Measurements from ENCODE around the gene NLE1. TPM values are rescaled to one million over a fixed set of nuclear protein-coding genes. Genes with fewer than 3 reads are reported as not detected.
"Not testable (repeated sequence)": the region's sequence is repeated elsewhere in the genome, so short reads cannot be mapped to it uniquely, and the experiment has no call there.

Gene NLE1
- total RNA-seq, 2 donors from 2014 or later: 29.2 to 73.1 TPM

DNA sequence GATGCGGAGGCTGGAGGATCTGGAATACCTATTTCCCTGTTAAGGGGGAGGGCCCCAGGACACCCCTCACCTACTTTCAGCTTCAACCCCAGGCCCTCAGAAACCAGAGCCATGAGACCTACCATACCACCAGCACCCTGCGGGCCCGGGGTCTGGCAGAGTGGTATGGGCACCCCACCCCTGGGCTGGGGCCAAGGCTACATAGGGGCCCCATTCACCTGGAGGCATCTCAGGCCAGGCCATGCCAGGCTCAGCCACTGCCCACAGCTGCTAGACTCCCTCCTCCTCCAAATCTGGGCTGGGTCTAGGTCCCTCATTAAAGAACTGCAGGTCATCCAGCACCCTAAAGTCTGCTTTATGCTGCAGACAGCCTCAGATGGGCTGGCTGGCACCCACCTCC, 11.7 kb downstream of the NLE1 start:
- Mint-ChIP-seq H3K4me1 (ENCODE audit: low read depth in 2 of 2) (no peaks in the 10 kb centered on the region), H3K4me3 (no peak overlapping the region)

DNA sequence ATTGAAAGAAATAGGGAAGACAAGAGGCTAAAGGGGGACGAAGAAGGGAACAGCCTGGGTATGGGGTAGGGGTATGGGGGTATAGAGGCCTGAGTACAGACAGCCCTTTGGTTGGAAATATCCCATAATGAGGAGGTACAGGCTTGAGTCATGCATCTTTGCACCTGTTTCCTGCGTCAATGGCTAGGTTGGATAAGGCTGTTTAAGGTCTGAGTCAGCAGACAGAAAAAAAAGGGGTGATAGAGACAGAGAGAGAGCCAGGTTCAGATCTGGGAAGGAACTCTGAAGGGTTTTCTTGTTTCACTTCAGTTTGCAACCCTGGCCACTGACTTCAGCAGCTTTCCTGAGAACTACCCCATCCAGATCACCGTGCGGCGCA, 12.1 kb downstream of the NLE1 start:
- H3K27ac Mint-ChIP-seq: no peak overlapping the region

More for the DNA sequence above, 11.7 kb downstream of the NLE1 start:
- ATAC-seq: no peak
- peak; percentile 26 for DNase-seq (ENCODE audit: low spot score)
- peaks cover 11% of the 10 kb centered on the region for H3K36me3 Mint-ChIP-seq
- H3K27ac Mint-ChIP-seq: no peak overlapping the region
- H3K9me3 Mint-ChIP-seq: no peaks in the 10 kb centered on the region
- H3K27me3 Mint-ChIP-seq: no peaks in the 10 kb centered on the region

DNA sequence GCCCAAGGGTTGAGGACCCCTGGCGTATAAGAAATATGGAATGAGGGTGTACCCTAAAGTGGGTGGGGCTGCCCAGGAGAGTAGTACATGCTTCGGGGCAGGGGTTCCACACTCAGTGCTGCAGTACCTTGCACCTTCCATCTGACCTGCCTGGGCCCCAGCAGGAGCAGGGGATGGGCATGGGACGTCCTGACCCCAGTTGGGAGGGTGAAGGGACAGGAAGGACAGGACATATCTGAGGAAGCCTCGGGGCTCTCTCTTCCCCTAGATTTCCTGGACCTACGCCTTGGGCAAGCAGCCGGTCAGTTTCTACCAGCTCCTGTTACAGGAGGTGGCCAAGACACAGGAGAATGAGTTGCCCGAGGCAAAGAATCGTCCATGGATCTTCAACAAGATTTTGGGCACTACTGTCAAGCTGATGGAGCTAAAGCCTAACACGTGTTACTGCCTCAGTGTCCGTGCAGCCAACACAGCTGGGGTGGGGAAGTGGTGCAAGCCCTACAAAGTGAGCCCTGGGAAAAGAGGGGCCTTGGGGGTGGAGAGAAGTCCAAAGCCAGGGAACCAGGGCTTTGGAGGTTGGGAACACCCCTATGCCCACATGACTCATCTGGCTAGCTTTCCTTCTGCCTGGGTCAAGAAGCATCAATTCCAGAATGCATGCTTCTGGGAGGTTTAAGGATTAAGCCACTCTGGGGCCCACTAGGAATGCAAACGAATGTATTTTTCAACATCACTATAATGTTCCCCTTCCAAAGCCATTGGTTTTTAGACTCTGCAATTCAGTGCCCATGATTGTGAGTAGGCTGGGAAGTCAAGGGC, 12.7 kb downstream of the NLE1 start:
- no peak overlapping the region for H3K4me3 Mint-ChIP-seq
- peaks cover 9% of the 10 kb centered on the region for H3K36me3 Mint-ChIP-seq
- no peaks in the 10 kb centered on the region for H3K27me3 Mint-ChIP-seq
- no peaks in the 10 kb centered on the region for H3K4me1 Mint-ChIP-seq (ENCODE audit: low read depth in 2 of 2)
- ATAC-seq (peak in 1 of 2 donors; percentile 25), DNase-seq (ENCODE audit: low spot score) (peak; percentile 54)
- no peak overlapping the region for H3K27ac Mint-ChIP-seq
- H3K9me3 Mint-ChIP-seq: no peaks in the 10 kb centered on the region

More for the DNA sequence above, 12.1 kb downstream of the NLE1 start:
- Mint-ChIP-seq H3K36me3 (peaks cover 10% of the 10 kb centered on the region), H3K4me1 (ENCODE audit: low read depth in 2 of 2) (no peaks in the 10 kb centered on the region), H3K4me3 (no peak overlapping the region), H3K9me3 (no peaks in the 10 kb centered on the region), H3K27me3 (no peaks in the 10 kb centered on the region)
- DNase-seq (ENCODE audit: low spot score) (peak; percentile 32), ATAC-seq (no peak)

DNA sequence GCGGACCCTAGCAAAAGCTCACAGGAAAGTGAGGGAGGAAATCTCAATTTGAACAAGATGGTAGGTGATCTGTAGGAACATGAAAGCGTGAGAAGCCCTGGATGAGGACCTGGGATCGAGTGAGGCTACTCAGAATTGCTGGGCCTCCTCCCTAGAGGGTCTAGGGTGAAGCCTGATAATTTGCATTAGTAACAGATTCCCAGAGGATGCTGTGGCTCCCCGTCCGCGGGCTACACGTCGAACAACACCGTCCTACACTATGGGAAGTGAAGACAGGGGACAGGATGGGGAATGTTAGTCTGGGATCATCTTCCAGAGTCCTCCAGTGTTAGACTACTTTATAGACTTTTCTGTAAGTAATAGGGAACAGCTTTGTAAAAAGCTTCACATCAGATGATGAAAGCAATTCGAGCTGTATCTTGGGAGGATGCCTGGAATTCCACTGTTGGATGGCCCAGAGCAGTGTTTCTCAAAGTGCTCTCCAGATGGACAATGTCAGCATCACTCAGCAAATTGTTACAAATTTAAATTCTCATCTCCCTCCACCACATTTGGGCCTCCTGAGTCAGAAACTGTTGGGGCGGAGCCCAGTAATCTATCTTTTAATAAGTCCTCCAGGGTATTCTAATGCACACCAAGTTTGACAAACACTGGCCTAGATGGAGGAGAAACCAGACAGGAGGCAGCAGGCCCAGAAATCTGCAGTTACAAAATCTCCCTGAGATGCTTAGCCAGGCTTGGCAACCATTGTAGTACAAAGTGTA, 14.2 kb downstream of the NLE1 start:
- H3K4me1 Mint-ChIP-seq (ENCODE audit: low read depth in 2 of 2): no peaks in the 10 kb centered on the region
- ATAC-seq (no peak), DNase-seq (ENCODE audit: low spot score) (peak; percentile 38)
- H3K36me3 Mint-ChIP-seq: no peaks in the 10 kb centered on the region
- H3K27me3 Mint-ChIP-seq: no peaks in the 10 kb centered on the region
- no peak overlapping the region for H3K4me3 Mint-ChIP-seq
- no peaks in the 10 kb centered on the region for H3K9me3 Mint-ChIP-seq
- no peak overlapping the region for H3K27ac Mint-ChIP-seq

DNA sequence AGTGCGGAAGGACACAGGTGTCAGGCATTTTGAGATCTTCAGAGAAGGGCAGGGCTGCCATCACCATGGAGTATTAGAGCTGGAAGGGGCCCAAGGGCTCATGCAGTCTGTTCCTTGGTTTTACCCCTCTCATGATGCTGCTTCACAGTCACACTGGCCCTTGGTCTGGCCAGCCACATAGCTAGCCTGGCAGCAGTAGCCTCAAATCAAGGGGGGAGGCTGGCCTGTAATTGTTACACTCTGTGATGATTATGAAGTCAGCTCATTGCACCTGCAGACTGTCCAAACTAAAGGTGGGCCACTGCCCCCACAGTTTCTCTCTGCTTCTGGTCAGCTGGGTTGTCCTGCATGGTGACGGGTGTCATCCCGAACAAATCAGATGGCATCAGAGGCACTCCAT, 20.8 kb downstream of the NLE1 start, which contains the start of gene FNDC8:
FNDC8 (plus strand) TSS at position 301 of the 400 bp plus-strand sequence; CDS start at position 380, 79 bp downstream.
- Mint-ChIP-seq H3K36me3 (no peaks in the 10 kb centered on the region), H3K4me3 (no peak within 1 kb of the TSS), H3K27ac (no peak within 1 kb of the TSS), H3K4me1 (ENCODE audit: low read depth in 2 of 2) (peaks cover 21 to 23% of the 10 kb centered on the region in 2 donors), H3K27me3 (no peaks in the 10 kb centered on the region), H3K9me3 (no peaks in the 10 kb centered on the region)
- DNase-seq (ENCODE audit: low spot score): peak; percentile 54
- ATAC-seq: no peak

DNA sequence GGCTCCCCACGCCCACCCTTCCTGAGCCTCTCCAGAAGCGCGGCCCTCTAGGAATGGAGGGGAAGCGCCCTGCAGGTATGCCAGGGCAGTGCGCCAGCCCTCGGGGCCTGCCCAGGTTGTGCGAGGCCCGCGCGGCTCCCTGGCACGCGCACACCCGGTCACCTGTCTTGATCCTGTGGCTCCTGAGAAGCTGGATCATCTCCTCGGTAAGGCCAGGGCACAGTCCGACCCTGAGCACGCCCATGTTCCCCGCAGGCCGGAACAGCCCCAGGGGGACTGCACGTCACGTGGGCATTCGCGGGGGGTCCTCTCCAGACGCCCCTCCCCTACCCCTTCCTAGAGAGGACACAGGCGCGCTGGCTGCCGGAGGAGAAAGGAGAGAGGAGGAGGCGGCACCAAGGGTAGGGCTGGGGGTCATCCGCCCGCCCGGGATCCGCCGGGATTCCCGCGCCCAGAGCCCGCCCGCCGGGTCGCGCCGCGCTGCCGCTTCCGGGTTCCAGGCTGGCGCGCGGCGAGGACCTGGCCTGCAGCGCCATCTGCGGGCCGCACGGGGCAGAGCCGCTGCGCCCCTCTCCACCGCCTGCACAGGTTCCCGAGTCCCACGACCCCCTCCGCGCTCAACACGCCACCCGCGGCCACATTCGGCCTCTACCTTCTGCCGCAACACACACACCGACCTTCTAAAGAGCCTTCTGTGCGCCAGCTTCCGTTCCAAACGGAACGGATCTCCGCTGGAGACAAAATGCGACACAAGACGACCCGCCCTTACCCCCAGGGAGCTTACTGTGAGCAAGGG, 22.5 kb downstream of the NLE1 start, which contains the start of gene RAD51D:
RAD51D (minus strand) TSS at position 491 of the 796 bp plus-strand sequence; CDS start at position 244, 247 bp downstream.
- Mint-ChIP-seq H3K27me3 (no peaks in the 10 kb centered on the region), H3K4me1 (ENCODE audit: low read depth in 2 of 2) (peaks cover 21 to 33% of the 10 kb centered on the region in 2 donors), H3K9me3 (no peaks in the 10 kb centered on the region), H3K4me3 (peak within 1 kb of the TSS; percentile 88), H3K36me3 (no peaks in the 10 kb centered on the region), H3K27ac (peak within 1 kb of the TSS; percentile 64 to 94)
- ATAC-seq: peak; percentile 96
- DNase-seq (ENCODE audit: low spot score): peak; percentile 83

DNA sequence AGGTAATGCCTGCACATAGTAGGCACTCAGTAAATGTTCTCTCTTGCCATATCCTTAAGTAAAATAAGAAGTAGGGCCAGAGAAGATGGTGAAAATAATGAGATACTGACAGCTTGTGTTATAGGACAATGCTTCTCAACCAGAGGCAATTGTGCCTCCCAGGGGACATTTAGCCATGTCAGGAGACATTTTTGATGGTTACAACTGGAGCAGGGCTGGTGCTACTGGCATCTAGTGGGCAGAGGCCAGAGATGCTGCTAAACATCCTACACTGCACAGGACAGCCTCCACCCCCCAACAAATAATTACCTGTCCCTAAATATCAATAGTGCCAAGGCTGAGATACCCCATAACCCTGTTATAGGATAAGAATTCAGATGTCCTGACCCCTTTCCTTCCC, 24.1 kb downstream of the NLE1 start:
- ATAC-seq: no peak
- H3K27me3 Mint-ChIP-seq: no peaks in the 10 kb centered on the region
- H3K4me1 Mint-ChIP-seq (ENCODE audit: low read depth in 2 of 2): peaks cover 21 to 38% of the 10 kb centered on the region in 2 donors
- H3K27ac Mint-ChIP-seq: peak overlapping the region; percentile 64 to 94
- DNase-seq (ENCODE audit: low spot score): peak; percentile 32
- H3K36me3 Mint-ChIP-seq: no peaks in the 10 kb centered on the region
- H3K9me3 Mint-ChIP-seq: no peaks in the 10 kb centered on the region
- H3K4me3 Mint-ChIP-seq: peak overlapping the region; percentile 88

DNA sequence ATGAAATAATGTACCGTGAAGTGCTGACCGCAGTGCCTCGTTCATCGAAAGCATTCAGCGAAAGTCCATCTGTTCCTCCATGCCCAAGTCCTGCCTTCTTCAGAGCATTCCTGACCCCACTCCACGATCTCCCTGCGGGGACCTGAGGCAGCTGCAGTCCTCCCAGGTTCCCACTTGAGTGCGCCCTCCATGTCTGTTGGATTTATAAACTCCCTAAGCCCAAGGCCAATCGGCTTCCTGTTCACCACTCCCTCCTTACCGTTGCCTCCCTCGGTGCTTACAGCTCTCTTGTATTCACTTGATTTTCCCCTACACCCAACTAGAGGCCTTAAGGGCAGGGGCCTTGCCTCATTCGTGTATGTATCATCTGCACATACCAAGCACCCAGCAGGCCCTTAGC, 25.3 kb downstream of the NLE1 start:
- H3K9me3 Mint-ChIP-seq: no peaks in the 10 kb centered on the region
- peaks cover 21 to 39% of the 10 kb centered on the region in 2 donors for H3K4me1 Mint-ChIP-seq (ENCODE audit: low read depth in 2 of 2)
- DNase-seq (ENCODE audit: low spot score) (no peak), ATAC-seq (no peak)
- H3K27me3 Mint-ChIP-seq: no peaks in the 10 kb centered on the region
- peak overlapping the region in 1 of 2 donors; percentile 94 for H3K27ac Mint-ChIP-seq
- H3K4me3 Mint-ChIP-seq: no peak overlapping the region
- H3K36me3 Mint-ChIP-seq: no peaks in the 10 kb centered on the region

DNA sequence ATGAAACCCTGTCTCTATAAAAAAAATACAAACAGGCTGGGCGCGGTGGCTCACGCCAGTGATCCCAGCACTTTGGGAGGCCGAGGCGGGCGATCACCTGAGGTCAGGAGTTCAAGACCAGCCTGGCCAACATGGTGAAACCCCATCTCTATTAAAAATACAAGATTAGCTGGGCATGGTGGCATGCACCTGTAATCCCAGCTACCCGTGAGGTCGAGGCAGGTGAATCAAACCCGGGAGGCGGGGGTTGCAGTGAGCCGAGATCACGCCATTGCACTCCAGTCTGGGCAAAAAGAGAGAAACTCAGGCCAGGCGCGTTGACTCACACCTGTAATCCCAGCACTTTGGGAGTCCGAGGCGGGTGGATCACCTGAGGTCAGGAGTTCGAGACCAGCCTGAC, 31.3 kb downstream of the NLE1 start:
- ATAC-seq, H3K27ac Mint-ChIP-seq, H3K9me3 Mint-ChIP-seq, H3K36me3 Mint-ChIP-seq, H3K27me3 Mint-ChIP-seq, H3K4me3 Mint-ChIP-seq: not testable (repeated sequence)
- peaks cover 11 to 31% of the 10 kb centered on the region in 2 donors for H3K4me1 Mint-ChIP-seq (ENCODE audit: low read depth in 2 of 2)
- peak; percentile 28 for DNase-seq (ENCODE audit: low spot score)

DNA sequence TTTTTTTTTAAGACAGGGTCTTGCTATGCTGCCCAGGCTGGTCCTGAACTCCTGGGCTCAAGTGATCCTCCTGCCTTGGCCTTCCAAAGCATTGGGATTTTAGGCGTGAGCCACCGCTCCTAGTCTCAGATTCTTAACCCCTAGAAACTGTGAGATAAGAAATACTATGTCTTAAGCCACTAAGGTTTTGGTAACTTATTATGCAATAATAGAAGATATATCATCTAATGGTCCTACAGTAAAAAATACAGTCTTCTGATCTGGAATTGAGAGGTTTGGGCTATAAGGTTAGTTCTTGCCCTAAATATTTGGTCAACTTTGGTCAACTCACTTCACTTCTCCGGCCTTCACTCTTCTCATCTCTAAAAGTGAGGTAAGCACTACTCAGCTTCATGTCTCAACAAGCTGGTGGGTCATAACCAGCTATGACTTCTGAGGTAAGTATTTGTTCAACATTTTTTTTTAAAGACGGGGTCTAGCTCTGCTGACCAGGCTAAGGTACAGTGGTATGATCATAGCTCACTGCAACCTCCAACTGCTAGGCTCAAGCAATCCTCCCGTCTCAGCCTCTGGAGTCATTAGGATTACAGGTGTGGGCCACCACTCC, 37.2 kb downstream of the NLE1 start:
- Mint-ChIP-seq H3K4me3 (no peak overlapping the region), H3K9me3 (no peaks in the 10 kb centered on the region), H3K27me3 (no peaks in the 10 kb centered on the region), H3K4me1 (ENCODE audit: low read depth in 2 of 2) (peaks cover 11 to 24% of the 10 kb centered on the region in 2 donors), H3K27ac (peak overlapping the region in 1 of 2 donors; percentile 71), H3K36me3 (peaks cover 28% of the 10 kb centered on the region)
- no peak for DNase-seq (ENCODE audit: low spot score)
- ATAC-seq: no peak

DNA sequence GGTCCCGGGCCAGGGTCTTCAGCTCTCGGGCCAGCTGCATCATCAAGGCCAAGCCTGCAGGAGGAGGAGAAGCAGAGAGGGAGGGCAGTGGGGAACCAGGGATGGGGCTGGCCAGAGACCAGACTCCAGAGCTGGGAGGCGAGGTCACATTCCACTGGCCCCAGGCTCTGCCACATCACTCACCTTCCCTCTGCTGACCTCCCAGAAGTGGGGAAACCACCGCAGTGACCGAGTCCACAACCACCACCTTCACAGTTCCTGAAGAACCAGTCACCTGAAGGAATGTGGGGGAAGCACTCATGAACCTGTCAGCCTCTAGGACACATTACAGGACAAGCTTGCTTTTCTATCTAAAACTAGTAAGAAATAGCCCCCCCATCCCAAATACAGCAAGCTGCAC, 38.8 kb downstream of the NLE1 start:
- no peaks in the 10 kb centered on the region for H3K9me3 Mint-ChIP-seq
- H3K27ac Mint-ChIP-seq: no peak overlapping the region
- no peak for DNase-seq (ENCODE audit: low spot score)
- no peak overlapping the region for H3K4me3 Mint-ChIP-seq
- peaks cover 6 to 21% of the 10 kb centered on the region in 2 donors for H3K4me1 Mint-ChIP-seq (ENCODE audit: low read depth in 2 of 2)
- H3K36me3 Mint-ChIP-seq: peaks cover 36% of the 10 kb centered on the region
- ATAC-seq: peak in 1 of 2 donors; percentile 21
- no peaks in the 10 kb centered on the region for H3K27me3 Mint-ChIP-seq

DNA sequence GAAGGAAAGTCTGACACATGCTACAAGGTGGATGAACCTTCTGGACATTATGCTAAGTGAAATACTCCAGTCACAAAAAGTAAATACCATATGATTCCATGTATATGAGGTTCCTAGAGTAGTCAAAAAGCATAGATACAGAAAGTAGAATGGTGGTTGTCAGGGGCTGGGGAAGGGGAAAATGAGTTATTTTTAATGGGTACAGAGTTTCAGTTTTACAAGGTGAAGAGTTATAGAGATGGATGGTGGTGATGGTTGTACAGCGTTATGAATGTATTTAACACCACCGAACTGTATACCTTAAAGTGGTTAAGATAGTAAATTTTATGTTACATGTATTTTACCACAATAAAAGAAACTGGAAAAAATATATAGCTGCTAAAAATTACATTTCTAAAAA, 40.4 kb downstream of the NLE1 start:
- peaks cover 36% of the 10 kb centered on the region for H3K36me3 Mint-ChIP-seq
- ATAC-seq: peak in 1 of 2 donors; percentile 74
- no peaks in the 10 kb centered on the region for H3K27me3 Mint-ChIP-seq
- no peak for DNase-seq (ENCODE audit: low spot score)
- H3K27ac Mint-ChIP-seq: peak overlapping the region in 1 of 2 donors; percentile 3
- no peak overlapping the region for H3K4me3 Mint-ChIP-seq
- H3K4me1 Mint-ChIP-seq (ENCODE audit: low read depth in 2 of 2): peaks cover 0 to 13% of the 10 kb centered on the region in 2 donors
- H3K9me3 Mint-ChIP-seq: no peaks in the 10 kb centered on the region

DNA sequence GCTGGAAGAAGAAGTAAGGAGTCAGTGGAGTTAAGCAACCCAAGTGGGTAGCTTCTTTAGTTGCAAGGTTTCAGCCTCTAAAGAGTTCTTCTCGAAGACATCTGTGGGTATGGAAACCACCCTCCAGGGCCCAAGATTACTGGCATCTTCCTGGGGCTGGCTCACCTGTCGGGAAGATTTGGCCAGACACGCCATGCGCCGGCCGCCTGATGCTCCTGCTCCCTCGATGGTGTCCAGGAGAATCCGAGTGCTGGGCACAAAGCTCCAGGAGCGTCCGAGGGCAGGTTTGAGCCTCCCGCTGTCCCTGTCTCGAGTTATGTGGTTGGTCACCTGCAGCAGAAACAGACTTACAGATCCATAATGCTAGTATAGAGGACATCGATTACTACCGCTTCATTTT, 41.1 kb downstream of the NLE1 start:
- no peaks in the 10 kb centered on the region for H3K9me3 Mint-ChIP-seq
- no peak overlapping the region for H3K4me3 Mint-ChIP-seq
- H3K27me3 Mint-ChIP-seq: no peaks in the 10 kb centered on the region
- H3K36me3 Mint-ChIP-seq: peaks cover 36% of the 10 kb centered on the region
- H3K4me1 Mint-ChIP-seq (ENCODE audit: low read depth in 2 of 2): peaks cover 0 to 11% of the 10 kb centered on the region in 2 donors
- no peak for ATAC-seq
- DNase-seq (ENCODE audit: low spot score): no peak
- no peak overlapping the region for H3K27ac Mint-ChIP-seq
